ENCODE data around the gene TTLL11.

The TTLL11 gene

GRCh38 chr9:121975801-121976277 lies 117.3 kb downstream of the TTLL11 start:
- Histone ChIP-seq H3K4me1 (no peaks in the 10 kb centered on the region), H3K79me2 (no peaks in the 10 kb centered on the region), H3K4me3 (ENCODE audit: low read depth, low read length) (no peak overlapping the region), H3K36me3 (ENCODE audit: control insufficient read depth, insufficient read depth, low read length) (no peaks in the 10 kb centered on the region), H3K27ac (no peak overlapping the region), H3K9ac (no peak overlapping the region), H3K4me2 (ENCODE audit: low read length) (no peak overlapping the region), H2AFZ (no peak overlapping the region), H3K27me3 (ENCODE audit: control insufficient read depth, insufficient read depth, low read length) (no peaks in the 10 kb centered on the region), H3K9me3 (ENCODE audit: control insufficient read depth, low read length) (no peaks in the 10 kb centered on the region)
- TF ChIP-seq CTCF (IDR thresholded peaks at IDR 0.05), result no peak

- H2AFZ ChIP-seq, result no peak overlapping the region
- H3K79me2 ChIP-seq, result no peaks in the 10 kb centered on the region
- H3K4me1 ChIP-seq, result no peaks in the 10 kb centered on the region
- TF ChIP-seq CTCF (IDR thresholded peaks at IDR 0.05), result no peak
- no peak overlapping the region for H3K4me2 ChIP-seq (ENCODE audit: low read length)
- no peak overlapping the region for H3K4me3 ChIP-seq (ENCODE audit: low read depth, low read length)
- H3K27me3 ChIP-seq (ENCODE audit: control insufficient read depth, insufficient read depth, low read length), result no peaks in the 10 kb centered on the region
- no peaks in the 10 kb centered on the region for H3K36me3 ChIP-seq (ENCODE audit: control insufficient read depth, insufficient read depth, low read length)
- no peak overlapping the region for H3K27ac ChIP-seq
- no peaks in the 10 kb centered on the region for H3K9me3 ChIP-seq (ENCODE audit: control insufficient read depth, low read length)
- no peak overlapping the region for H3K9ac ChIP-seq
Measured at GRCh38 chr9:121974421-121974820, 118.7 kb downstream of the TTLL11 start.

- TF ChIP-seq CTCF (IDR thresholded peaks at IDR 0.05), result no peak
- Histone ChIP-seq H3K9ac (no peak overlapping the region), H3K27ac (no peak overlapping the region), H3K36me3 (ENCODE audit: control insufficient read depth, insufficient read depth, low read length) (no peaks in the 10 kb centered on the region), H3K9me3 (ENCODE audit: control insufficient read depth, low read length) (no peaks in the 10 kb centered on the region), H2AFZ (no peak overlapping the region), H3K27me3 (ENCODE audit: control insufficient read depth, insufficient read depth, low read length) (no peaks in the 10 kb centered on the region), H3K4me1 (no peaks in the 10 kb centered on the region), H3K4me2 (ENCODE audit: low read length) (no peak overlapping the region), H3K79me2 (no peaks in the 10 kb centered on the region), H3K4me3 (ENCODE audit: low read depth, low read length) (no peak overlapping the region)
Measured at GRCh38 chr9:121972501-121972981, 120.6 kb downstream of the TTLL11 start.

GRCh38 chr9:121968056-121968455 lies 125.1 kb downstream of the TTLL11 start:
- no peak for TF ChIP-seq CTCF (IDR thresholded peaks at IDR 0.05)
- Histone ChIP-seq H3K4me2 (ENCODE audit: low read length) (no peak overlapping the region), H3K4me3 (ENCODE audit: low read depth, low read length) (no peak overlapping the region)

GRCh38 chr9:121966706-121967105 lies 126.4 kb downstream of the TTLL11 start:
- H2AFZ ChIP-seq, result no peak overlapping the region
- no peaks in the 10 kb centered on the region for H3K27me3 ChIP-seq (ENCODE audit: control insufficient read depth, insufficient read depth, low read length)
- H3K9ac ChIP-seq, result no peak overlapping the region
- no peaks in the 10 kb centered on the region for H3K36me3 ChIP-seq (ENCODE audit: control insufficient read depth, insufficient read depth, low read length)
- H3K9me3 ChIP-seq (ENCODE audit: control insufficient read depth, low read length), result no peaks in the 10 kb centered on the region
- no peak overlapping the region for H3K4me2 ChIP-seq (ENCODE audit: low read length)
- no peaks in the 10 kb centered on the region for H3K79me2 ChIP-seq
- TF ChIP-seq CTCF (IDR thresholded peaks at IDR 0.05), result no peak
- H3K4me3 ChIP-seq (ENCODE audit: low read depth, low read length), result no peak overlapping the region
- H3K27ac ChIP-seq, result no peak overlapping the region
- H3K4me1 ChIP-seq, result no peaks in the 10 kb centered on the region

More at GRCh38 chr9:121968056-121968455, 125.1 kb downstream of the TTLL11 start:
- H3K36me3 ChIP-seq (ENCODE audit: control insufficient read depth, insufficient read depth, low read length), result no peaks in the 10 kb centered on the region
- no peaks in the 10 kb centered on the region for H3K27me3 ChIP-seq (ENCODE audit: control insufficient read depth, insufficient read depth, low read length)
- H3K4me1 ChIP-seq, result no peaks in the 10 kb centered on the region
- H3K9ac ChIP-seq, result no peak overlapping the region
- no peaks in the 10 kb centered on the region for H3K79me2 ChIP-seq
- H2AFZ ChIP-seq, result no peak overlapping the region
- no peak overlapping the region for H3K27ac ChIP-seq
- H3K9me3 ChIP-seq (ENCODE audit: control insufficient read depth, low read length), result no peaks in the 10 kb centered on the region
